H1 (cell line): ENCODE results near the gene TMOD4. TPM values are rescaled to one million over a fixed set of nuclear protein-coding genes. Genes with fewer than 3 reads are reported as not detected.

Source experiments
- CTCF ChIA-PET: fragments of 300-600 bp; sonication (Branson Sonifier 250); formaldehyde crosslinking; loops from one replicate; lab custom pipeline; 2021; ENCODE audit not compliant: partially characterized antibody; lab: Charles Lee
- POLR2A ChIA-PET: fragments of 300-600 bp; sonication (Branson Sonifier 250); formaldehyde crosslinking; loops from one replicate; lab custom pipeline; 2021; ENCODE audit warnings: inconsistent platforms; ENCODE audit not compliant: partially characterized antibody; lab: Charles Lee
- DNase-seq, 2 experiments: peaks; one replicate each; pipeline versions ENCODE4 v3.0.0 to v3.0.0-alpha.2; 2010 to 2022; ENCODE audit warnings: low spot score in 2 of 2, low read depth in 1 of 2, mixed read lengths in 1 of 2
- FAIRE-seq: peaks from 2 replicates; lab custom pipeline; 2011; peaks lifted over from hg19 to GRCh38; lab: Jason Lieb, UNC
- H2AFZ ChIP-seq: 2 replicates; pipeline ENCODE4 v1.8.1; 2012; ENCODE audit warnings: low read length, inconsistent platforms
- H2AK5ac ChIP-seq: 2 replicates; pipeline ENCODE4 v1.6.1; 2013; ENCODE audit warnings: low read depth, low read length
- H2BK120ac ChIP-seq: replicated peaks from 2 replicates; pipeline ENCODE3; 2013; ENCODE audit warnings: low read depth, low read length, inconsistent platforms
- H2BK12ac ChIP-seq: 2 replicates; pipeline ENCODE4 v1.6.1; 2013; ENCODE audit warnings: low read depth, low read length
- H2BK15ac ChIP-seq: 2 replicates; pipeline ENCODE4 v1.6.1; 2013; ENCODE audit warnings: low read length
- H2BK20ac ChIP-seq: 2 replicates; pipeline ENCODE4 v1.6.1; 2013; ENCODE audit warnings: low read length
- H2BK5ac ChIP-seq: 2 replicates; pipeline ENCODE4 v1.6.1; 2013; ENCODE audit warnings: low read depth, low read length
- H3K14ac ChIP-seq: 2 replicates; pipeline ENCODE4 v1.6.1; 2013; ENCODE audit warnings: inconsistent platforms; ENCODE audit not compliant: insufficient read length
- H3K18ac ChIP-seq: 2 replicates; pipeline ENCODE4 v1.6.1; 2013; ENCODE audit warnings: low read length; ENCODE audit errors: extremely low read depth
- H3K23ac ChIP-seq: 2 replicates; pipeline ENCODE4 v1.6.1; 2013; ENCODE audit warnings: inconsistent platforms; ENCODE audit not compliant: insufficient read length
- H3K23me2 ChIP-seq: 2 replicates; pipeline ENCODE4 v1.6.1; 2013; ENCODE audit warnings: low read depth, low read length
- H3K27ac ChIP-seq: 2 replicates; pipeline ENCODE4 v1.6.1; 2011; ENCODE audit warnings: low read depth, low read length, inconsistent platforms
- H3K27me3 ChIP-seq, 4 experiments: replicated peaks in 1 of 4; 1 replicate in 1 of 4; 2 replicates in 3 of 4; pipeline versions ENCODE4 v1.6.1 to v1.8.1; 2011 to 2013; ENCODE audit warnings: low read length in 3 of 4, mild to moderate bottlenecking in 3 of 4, inconsistent platforms in 2 of 4, mixed read lengths in 2 of 4, moderate library complexity in 1 of 4; ENCODE audit not compliant: control insufficient read depth in 3 of 4, insufficient read depth in 3 of 4; ENCODE audit errors: extremely low read depth in 1 of 4
- H3K36me3 ChIP-seq, 4 experiments: 2 replicates each; pipeline versions ENCODE4 v1.6.1 to v1.8.1; 2011 to 2013; ENCODE audit warnings: mild to moderate bottlenecking in 4 of 4, low read length in 3 of 4, moderate library complexity in 2 of 4, control low read depth in 1 of 4, inconsistent platforms in 1 of 4; ENCODE audit not compliant: insufficient read depth in 4 of 4, control insufficient read depth in 2 of 4
- H3K4ac ChIP-seq: replicated peaks from 2 replicates; pipeline ENCODE3; 2013; ENCODE audit warnings: low read length, low read depth, mixed read lengths, inconsistent platforms; ENCODE audit not compliant: insufficient read length
- H3K4me1 ChIP-seq, 4 experiments: replicated peaks in 1 of 4; 1 replicate in 1 of 4; 2 replicates in 3 of 4; pipeline versions ENCODE4 v1.6.1 to v1.8.1; 2011 to 2013; ENCODE audit warnings: low read length in 3 of 4, inconsistent platforms in 2 of 4, mixed read lengths in 1 of 4; ENCODE audit not compliant: insufficient read depth in 4 of 4, control insufficient read depth in 3 of 4
- H3K4me2 ChIP-seq, 2 experiments: 2 replicates each; pipeline versions ENCODE4 v1.6.1 to v1.8.1; 2011 to 2013; ENCODE audit warnings: low read depth in 2 of 2, low read length in 2 of 2, control low read depth in 1 of 2, inconsistent platforms in 1 of 2, mild to moderate bottlenecking in 1 of 2; ENCODE audit not compliant: insufficient read depth in 1 of 2
- H3K4me3 ChIP-seq, 4 experiments: fragments of 200-600, 300-600 bp in 1 of 4; sonication (generic), shearing (Covaris generic), sonication (Bioruptor Twin) in 1 of 4; 2 replicates each; pipeline versions ENCODE4 v1.5.1 to v1.8.1; 2011 to 2016; ENCODE audit warnings: low read length in 4 of 4, low read depth in 3 of 4, control low read depth in 2 of 4, inconsistent platforms in 2 of 4, mild to moderate bottlenecking in 2 of 4, mixed read lengths in 1 of 4, moderate library complexity in 1 of 4; ENCODE audit not compliant: insufficient read depth in 2 of 4; ENCODE audit errors: extremely low read depth in 1 of 4
- H3K56ac ChIP-seq: replicated peaks from 2 replicates; pipeline ENCODE3; 2013; ENCODE audit warnings: low read depth, mild to moderate bottlenecking, mixed read lengths, low read length, inconsistent platforms; ENCODE audit not compliant: insufficient read length
- H3K79me1 ChIP-seq: 2 replicates; pipeline ENCODE4 v1.6.1; 2013; ENCODE audit warnings: low read depth, low read length, control low read depth
- H3K79me2 ChIP-seq, 2 experiments: 2 replicates each; pipeline versions ENCODE4 v1.6.1 to v1.8.1; 2012 to 2013; ENCODE audit warnings: low read length in 2 of 2, mild to moderate bottlenecking in 2 of 2, inconsistent platforms in 1 of 2; ENCODE audit not compliant: insufficient read depth in 2 of 2, control insufficient read depth in 1 of 2
- H3K9ac ChIP-seq, 4 experiments: replicated peaks in 1 of 4; 1 replicate in 1 of 4; 2 replicates in 3 of 4; pipeline versions ENCODE4 v1.6.1 to v1.8.1; 2011 to 2013; ENCODE audit warnings: low read depth in 3 of 4, low read length in 3 of 4, control low read depth in 2 of 4, mild to moderate bottlenecking in 2 of 4, moderate library complexity in 2 of 4, inconsistent platforms in 1 of 4; ENCODE audit errors: extremely low read depth in 1 of 4
- H3K9me3 ChIP-seq, 2 experiments: 2 replicates each; pipeline versions ENCODE4 v1.6.1 to v1.8.1; 2012 to 2013; ENCODE audit warnings: mild to moderate bottlenecking in 2 of 2, moderate library complexity in 2 of 2, control low read depth in 1 of 2, inconsistent platforms in 1 of 2, low read depth in 1 of 2, low read length in 1 of 2, mixed read lengths in 1 of 2; ENCODE audit not compliant: insufficient read depth in 2 of 2
- H4K20me1 ChIP-seq, 2 experiments: replicated peaks in 1 of 2; 2 replicates each; pipeline versions ENCODE3 to v1.8.1; 2011 to 2013; ENCODE audit warnings: inconsistent platforms in 2 of 2, low read length in 2 of 2, mild to moderate bottlenecking in 1 of 2; ENCODE audit not compliant: insufficient read depth in 2 of 2, control insufficient read depth in 1 of 2
- H4K5ac ChIP-seq: 2 replicates; pipeline ENCODE4 v1.6.1; 2013; ENCODE audit warnings: low read length, low read depth, mixed read lengths, inconsistent platforms; ENCODE audit not compliant: insufficient read length
- H4K8ac ChIP-seq: 2 replicates; pipeline ENCODE4 v1.8.0; 2013; ENCODE audit warnings: mild to moderate bottlenecking, moderate library complexity, low read length, inconsistent platforms; ENCODE audit not compliant: insufficient read depth; ENCODE audit errors: extremely low read depth
- H4K91ac ChIP-seq: replicated peaks from 2 replicates; pipeline ENCODE3; 2013; ENCODE audit warnings: low read length, mixed read lengths, inconsistent platforms; ENCODE audit not compliant: insufficient read length
- ATF3 ChIP-seq: IDR thresholded peaks from 2 replicates; pipeline ENCODE4 v1.6.1; 2011; ENCODE audit warnings: low read depth, mild to moderate bottlenecking, low read length; ENCODE audit not compliant: insufficient read depth
- CBX5 ChIP-seq: fragments of 300-800, 300-1000 bp; sonication (generic); IDR thresholded peaks from 2 replicates; pipeline ENCODE4 v1.7.1; 2016; ENCODE audit warnings: antibody characterized with exemption, low read length, low read depth
- CREB1 ChIP-seq: IDR thresholded peaks from 2 replicates; pipeline ENCODE4 v1.6.1; 2012; ENCODE audit warnings: inconsistent platforms
- E2F6 ChIP-seq: IDR thresholded peaks from 2 replicates; pipeline ENCODE4 v1.6.1; 2012; ENCODE audit warnings: inconsistent platforms
- EGR1 ChIP-seq: IDR thresholded peaks from 2 replicates; pipeline ENCODE4 v1.6.1; 2011; ENCODE audit warnings: low read depth, low read length, borderline replicate concordance
- GTF2F1 ChIP-seq: IDR thresholded peaks from 2 replicates; pipeline ENCODE4 v1.6.1; 2012; ENCODE audit warnings: low read depth, low read length, improper control_type of control experiment, borderline replicate concordance
- KDM4A ChIP-seq: IDR thresholded peaks from one replicate; pipeline ENCODE4 v1.7.1; 2012; ENCODE audit warnings: low read depth, mild to moderate bottlenecking, moderate library complexity, low read length, inconsistent platforms; ENCODE audit not compliant: severe bottlenecking
- MAFK ChIP-seq: IDR thresholded peaks from 2 replicates; pipeline ENCODE4 v1.6.1; 2012; ENCODE audit warnings: low read depth, mild to moderate bottlenecking, improper control_type of control experiment, low read length
- RBBP5 ChIP-seq: IDR thresholded peaks from 2 replicates; pipeline ENCODE4 v1.7.1; 2012; ENCODE audit warnings: low read depth, mild to moderate bottlenecking, inconsistent platforms, low read length, moderate library complexity, borderline replicate concordance
- SIN3A ChIP-seq, 2 experiments: IDR thresholded peaks in 1 of 2; conservative IDR thresholded peaks in 1 of 2; 2 replicates each; pipeline ENCODE4 v1.6.1; 2011 to 2012; ENCODE audit warnings: low read length in 2 of 2, improper control_type of control experiment in 1 of 2, low read depth in 1 of 2, mild to moderate bottlenecking in 1 of 2
- SIRT6 ChIP-seq: IDR thresholded peaks from one replicate; pipeline ENCODE4 v1.7.1; 2012; ENCODE audit warnings: low read length, inconsistent platforms
- TAF1 ChIP-seq: IDR thresholded peaks from 2 replicates; pipeline ENCODE4 v1.6.1; 2011; ENCODE audit warnings: mild to moderate bottlenecking, low read depth, low read length
- TBP ChIP-seq: IDR thresholded peaks from 2 replicates; pipeline ENCODE4 v1.6.1; 2011; ENCODE audit warnings: low read depth, low read length, improper control_type of control experiment
- WGBS, 2 experiments: shearing (Covaris generic) in 1 of 2; methylation state at CpG; one replicate each; pipeline versions ENCODE4 v1.1.6 to v1.1.7; 2013 to 2015; ENCODE audit warnings: low lambda C conversion rate in 2 of 2, mixed read lengths in 2 of 2, inconsistent platforms in 1 of 2, low coverage in 1 of 2, missing lambda C conversion rate in 1 of 2; ENCODE audit not compliant: insufficient replicate concordance in 2 of 2, insufficient coverage in 1 of 2, insufficient read length in 1 of 2; ENCODE audit errors: extremely low coverage in 1 of 2, missing lambda C conversion rate in 1 of 2; 5-methylcytosine and 5-hydroxymethylcytosine counted together
- polyA plus RNA-seq, 7 experiments: library from polyadenylated mRNA; depleted of rRNA in 3 of 7; stranded (reverse) in 5 of 7; unstranded in 2 of 7; fragments of >200 nt in 5 of 7; fragments of 200-250 nt in 2 of 7; gene quantifications; 1 replicate in 5 of 7; 2 replicates in 1 of 7; 4 replicates in 1 of 7; pipeline versions ENCODE4 v1.2.1 to v1.2.3, GENCODE V29; 2011 to 2013; ENCODE audit warnings: missing spikeins in 2 of 7, mixed read lengths in 2 of 7
- total RNA-seq: library from RNA; stranded (reverse); fragmentation: NEBNext Ultra II Directional; extraction: Animal tissue kit (Norgen Biotek cat#: 25700); gene quantifications from 2 replicates; pipeline ENCODE4 v1.2.1, GENCODE V29; 2021

TMOD4 gene
- total and polyA plus RNA-seq, 2 of the 8 experiments (the other 6 are each of a cell fraction or from before 2014, with no cell fraction given), result 0.42 TPM; not detected in 1

- Histone ChIP-seq H2BK12ac (no peak overlapping the region), H4K91ac (no peak overlapping the region), H3K23me2 (no peaks in the 10 kb centered on the region), H2BK20ac (no peak overlapping the region), H3K79me1 (no peaks in the 10 kb centered on the region; the same call in 1 of the 2 replicates), H4K8ac (no peak overlapping the region), H3K9ac (no peak overlapping the region), H3K23ac (no peak overlapping the region), H3K9me3 (no peaks in the 10 kb centered on the region), H3K4me1 (peaks cover 0 to 5% (median under 1%) of the 10 kb centered on the region in 4 experiments; a peak in 2 of 7 replicates), H3K27me3 (no peaks in the 10 kb centered on the region), H3K36me3 (peaks cover 2 to 17% (median 6%) of the 10 kb centered on the region in 4 experiments; a peak in 3 of 8 replicates), H2AFZ (no peak overlapping the region), H2BK15ac (no peak overlapping the region), H3K4me3 (no peak overlapping the region), H4K5ac (no peak overlapping the region), H2BK120ac (no peak overlapping the region), H2BK5ac (no peak overlapping the region), H3K79me2 (peaks cover 6 to 72% of the 10 kb centered on the region in 2 experiments; a peak in 2 of 4 replicates), H3K27ac (no peak overlapping the region), H3K4me2 (no peak overlapping the region), H3K18ac (no peak overlapping the region), H3K56ac (no peak overlapping the region), H4K20me1 (peaks cover 2 to 5% of the 10 kb centered on the region in 2 experiments), H3K14ac (no peak overlapping the region), H3K4ac (no peak overlapping the region), H2AK5ac (no peak overlapping the region)
- POLR2A ChIA-PET, result interaction anchor here (1.4 kb wide), 2 partner anchors 10 to 13 kb away, joined by 3 to 5 read pairs; no protein-coding TSS in a partner anchor
- WGBS, 2 experiments, result 80% methylated on average over 1 of the region's 1 CpG; no CpG with 5 or more reads in 1 of the 2 experiments
- DNase-seq, result no peak
- FAIRE-seq, result no peak
- CTCF ChIA-PET, result interaction anchor here (0.6 to 1.1 kb wide), 2 partner anchors 15 to 698 kb away, joined by 3 to 4 read pairs; no protein-coding TSS in a partner anchor
- no peak for TF ChIP-seq CREB1
- no peak for TF ChIP-seq ATF3
- no peak for TF ChIP-seq EGR1
- no peak for TF ChIP-seq CBX5
- no peak for TF ChIP-seq KDM4A
- TF ChIP-seq TAF1, result no peak
- TF ChIP-seq SIRT6, result no peak
- TF ChIP-seq SIN3A (conservative IDR thresholded peaks at IDR 0.05 in 1 of 2, IDR thresholded peaks at IDR 0.05 in 1 of 2; ENCODE audit: low read depth in 1 of 2, low read length in 2 of 2), result no peak
- TF ChIP-seq RBBP5, result no peak
- no peak for TF ChIP-seq TBP
- no peak for TF ChIP-seq GTF2F1
- no peak for TF ChIP-seq MAFK
- TF ChIP-seq E2F6, result no peak
These were observed 45.8 kb upstream of the TMOD4 start for GRCh38 chr1:151221616-151222015.
